GM12801 (cell line): ENCODE data around the gene FAM217B.

Source experiments
- TF ChIP-seq, protein P1 (sequence below): IDR thresholded peaks from one replicate; pipeline ENCODE4 v1.5.1; 2011; ENCODE audit warnings: control low read depth; ENCODE audit not compliant: insufficient read length; ENCODE audit errors: extremely low read depth

FAM217B gene, protein sequence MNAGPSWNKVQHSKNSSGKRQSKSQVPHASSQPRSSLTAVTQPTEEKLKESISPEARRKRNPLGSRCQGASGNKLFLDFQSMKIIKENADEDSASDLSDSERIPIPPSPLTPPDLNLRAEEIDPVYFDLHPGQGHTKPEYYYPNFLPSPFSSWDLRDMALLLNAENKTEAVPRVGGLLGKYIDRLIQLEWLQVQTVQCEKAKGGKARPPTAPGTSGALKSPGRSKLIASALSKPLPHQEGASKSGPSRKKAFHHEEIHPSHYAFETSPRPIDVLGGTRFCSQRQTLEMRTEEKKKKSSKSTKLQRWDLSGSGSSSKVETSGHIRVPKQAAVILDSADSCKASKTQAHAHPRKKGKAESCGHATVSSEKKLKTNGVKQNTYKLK

DNA sequence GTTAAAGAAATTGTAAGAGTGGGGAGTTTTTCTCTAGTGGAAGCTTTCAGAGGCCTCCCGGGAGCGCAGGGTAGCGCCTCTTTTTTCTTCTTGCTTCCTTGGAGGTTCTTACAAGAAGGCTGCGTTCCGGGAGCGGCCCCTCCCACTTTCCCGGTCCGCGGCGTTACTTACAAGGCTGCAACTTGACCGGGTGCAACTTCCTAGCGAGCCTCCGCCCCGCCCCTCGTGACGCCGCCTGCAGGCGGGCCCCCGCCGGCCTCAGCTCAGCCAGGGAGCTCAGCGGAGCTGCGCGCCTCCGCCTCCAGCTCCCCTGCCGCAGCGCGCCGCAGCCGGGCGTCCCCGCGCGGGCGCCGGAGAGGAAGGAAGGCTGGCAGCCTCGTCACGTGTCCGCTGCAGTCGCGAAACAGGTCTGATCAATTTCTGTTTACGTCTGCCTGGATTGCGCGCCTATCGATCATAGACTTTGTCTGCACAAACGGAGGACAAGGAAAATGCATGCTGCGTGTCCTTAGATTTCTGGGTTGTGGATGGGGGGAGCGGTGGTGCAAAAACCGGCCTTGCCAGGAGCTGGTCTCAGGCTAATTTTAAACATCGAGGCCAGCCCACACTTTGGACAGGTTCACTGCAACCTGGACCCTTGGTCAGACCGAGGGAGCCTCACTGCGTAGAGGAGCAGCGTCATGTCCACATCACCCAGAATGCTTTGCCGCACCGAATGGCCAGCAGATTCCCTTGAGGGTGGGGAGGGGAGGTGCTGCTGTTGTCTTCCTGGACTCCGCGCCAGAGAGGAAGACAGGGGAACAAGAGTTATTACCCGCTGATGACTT, at the start of gene FAM217B, which contains the start of gene PPP1R3D:
Gene FAM217B, plus strand, starts transcription at position 261 of the 827 bp plus-strand sequence. CDS start 3,555 bp downstream, outside the sequence.
Gene PPP1R3D, minus strand, starts transcription at position 177 of the 827 bp plus-strand sequence. CDS start 374 bp downstream, outside the sequence.
- TF ChIP-seq, protein P1, sequence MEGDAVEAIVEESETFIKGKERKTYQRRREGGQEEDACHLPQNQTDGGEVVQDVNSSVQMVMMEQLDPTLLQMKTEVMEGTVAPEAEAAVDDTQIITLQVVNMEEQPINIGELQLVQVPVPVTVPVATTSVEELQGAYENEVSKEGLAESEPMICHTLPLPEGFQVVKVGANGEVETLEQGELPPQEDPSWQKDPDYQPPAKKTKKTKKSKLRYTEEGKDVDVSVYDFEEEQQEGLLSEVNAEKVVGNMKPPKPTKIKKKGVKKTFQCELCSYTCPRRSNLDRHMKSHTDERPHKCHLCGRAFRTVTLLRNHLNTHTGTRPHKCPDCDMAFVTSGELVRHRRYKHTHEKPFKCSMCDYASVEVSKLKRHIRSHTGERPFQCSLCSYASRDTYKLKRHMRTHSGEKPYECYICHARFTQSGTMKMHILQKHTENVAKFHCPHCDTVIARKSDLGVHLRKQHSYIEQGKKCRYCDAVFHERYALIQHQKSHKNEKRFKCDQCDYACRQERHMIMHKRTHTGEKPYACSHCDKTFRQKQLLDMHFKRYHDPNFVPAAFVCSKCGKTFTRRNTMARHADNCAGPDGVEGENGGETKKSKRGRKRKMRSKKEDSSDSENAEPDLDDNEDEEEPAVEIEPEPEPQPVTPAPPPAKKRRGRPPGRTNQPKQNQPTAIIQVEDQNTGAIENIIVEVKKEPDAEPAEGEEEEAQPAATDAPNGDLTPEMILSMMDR, result no peak

DNA sequence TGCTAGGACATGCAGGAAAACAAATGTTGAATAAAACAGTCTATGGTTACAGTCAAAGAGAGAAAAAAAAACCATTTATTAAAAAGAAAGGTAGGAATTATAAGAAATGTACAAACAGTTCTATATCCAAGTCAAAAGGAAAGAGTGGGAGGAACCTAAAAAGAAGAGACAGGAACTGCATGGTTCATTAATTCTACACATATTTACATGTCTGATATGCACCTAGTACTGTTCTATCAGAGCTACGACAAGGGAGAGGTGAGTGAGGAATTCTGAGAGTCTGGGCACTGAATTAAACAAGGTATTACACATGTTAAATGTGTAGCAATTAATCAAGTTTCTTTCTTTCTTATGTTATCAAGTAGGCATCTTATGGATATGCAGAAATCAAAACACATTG, 48.6 kb upstream of the FAM217B start:
- TF ChIP-seq, protein P1, result no peak

DNA sequence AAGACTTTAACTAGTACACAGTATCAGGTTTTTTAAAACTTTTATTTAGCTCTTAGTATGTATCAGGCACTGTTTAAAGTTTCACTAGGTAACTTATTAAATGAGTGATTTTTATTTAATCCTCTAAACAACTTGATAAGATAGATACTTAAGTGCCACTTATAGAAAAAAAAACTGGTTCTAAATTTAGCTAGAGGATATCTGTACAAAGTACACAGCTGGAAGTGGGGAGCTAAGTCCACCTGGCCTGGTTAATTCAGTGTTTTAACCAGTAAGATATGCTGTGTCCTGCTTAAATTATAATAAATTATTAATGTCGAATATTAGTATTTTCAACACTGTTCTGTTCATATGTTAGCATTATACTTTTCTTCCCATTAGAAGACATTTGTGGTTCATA, 44.3 kb upstream of the FAM217B start:
- TF ChIP-seq, protein P1, result no peak

DNA sequence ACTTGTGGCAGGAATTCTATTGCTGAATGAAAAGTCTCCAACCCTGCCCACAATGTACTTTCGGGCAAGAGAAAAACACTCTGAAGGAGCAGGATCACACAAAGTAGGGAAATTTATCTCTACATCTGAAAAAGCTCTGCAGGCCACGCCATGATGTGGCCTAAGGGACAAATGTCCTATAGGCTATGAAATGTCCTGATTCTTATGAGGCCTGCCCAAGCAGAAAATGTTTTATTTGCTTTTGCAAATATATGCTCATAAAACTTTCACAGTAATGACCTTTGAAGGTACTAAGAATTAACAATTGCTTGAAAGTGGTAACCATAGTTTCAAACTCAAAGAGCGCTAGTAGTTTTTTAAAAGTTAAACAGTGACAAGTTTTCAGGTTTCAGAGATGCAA, 37.7 kb upstream of the FAM217B start:
- TF ChIP-seq, protein P1, result no peak

DNA sequence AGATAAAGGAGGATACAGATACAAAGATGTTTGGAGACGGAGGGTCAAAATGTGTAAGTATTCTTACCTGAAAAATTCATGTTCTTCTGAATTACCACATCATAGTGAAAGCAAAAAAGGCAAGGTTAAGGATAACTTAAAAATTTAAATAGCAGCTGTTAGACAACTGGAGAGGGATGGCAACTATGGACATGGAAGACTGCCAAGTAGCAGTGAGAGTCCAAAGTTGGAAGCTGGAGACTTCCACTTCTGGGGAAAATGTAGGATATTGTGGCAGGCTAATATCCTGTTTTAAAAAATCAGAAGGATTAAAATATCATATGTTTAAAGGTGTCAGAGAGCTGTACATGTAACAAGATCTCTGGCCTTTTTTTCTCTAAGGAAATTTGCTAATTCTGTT, 36.6 kb upstream of the FAM217B start:
- TF ChIP-seq, protein P1, result no peak

DNA sequence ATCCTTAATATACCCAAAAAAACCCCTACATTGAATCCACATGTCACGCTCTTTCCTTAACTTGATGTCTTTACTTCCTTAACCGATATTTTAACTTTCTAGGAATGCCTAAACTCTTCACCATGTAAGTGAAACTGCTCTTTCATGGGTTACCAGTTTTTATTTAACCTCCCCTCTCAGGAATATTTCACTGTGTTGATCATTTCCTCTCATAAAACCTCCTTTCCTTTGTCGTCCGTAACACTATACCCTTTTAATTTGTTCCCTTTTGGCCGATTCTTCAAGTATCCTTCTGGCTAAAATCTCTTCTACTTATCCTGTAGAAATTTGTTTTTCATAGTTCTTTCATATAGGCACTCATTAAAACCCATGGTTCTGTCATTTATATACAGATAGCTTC, 31.3 kb upstream of the FAM217B start:
- TF ChIP-seq, protein P1, result no peak

DNA sequence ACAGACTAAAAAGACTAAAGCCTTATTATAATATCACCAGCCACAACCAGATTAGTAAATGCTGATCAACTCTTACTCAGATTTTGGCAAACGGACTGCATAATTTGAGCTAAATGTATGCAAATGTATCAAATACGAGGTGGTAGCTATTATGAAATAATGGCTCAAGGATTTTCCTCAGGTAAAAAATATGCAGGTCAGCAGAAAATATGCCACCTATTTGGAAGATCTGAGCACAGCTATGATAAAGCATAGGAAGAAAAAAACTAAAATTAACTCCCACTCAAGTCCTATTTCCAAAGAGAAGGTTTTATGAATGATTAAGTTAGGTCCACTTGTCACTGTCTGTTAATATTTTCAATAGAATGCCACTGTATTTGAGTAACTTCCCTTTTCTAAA, 29.1 kb upstream of the FAM217B start:
- TF ChIP-seq, protein P1, result no peak
